Peyer's patch (tissue), 4 donors: ENCODE results near the gene SDHC. TPM values are rescaled to one million over a fixed set of nuclear protein-coding genes. Genes with fewer than 3 reads are reported as not detected.

Source experiments
- DNase-seq, 3 donors: peaks; one replicate each; pipeline ENCODE4 v3.0.0-alpha.2; 2017 to 2019
- H3K27ac ChIP-seq, 4 donors: fragments of 200-600 bp; sonication (generic); one replicate each; pipeline ENCODE4 v1.5.1; 2016 to 2019
- H3K27me3 ChIP-seq, 2 donors: fragments of 200-600 bp; sonication (generic); one replicate each; pipeline ENCODE4 v1.5.1; 2019
- H3K36me3 ChIP-seq, 3 donors: fragments of 200-600 bp; sonication (generic); one replicate each; pipeline ENCODE4 v1.5.1; 2016 to 2019
- H3K4me1 ChIP-seq, 4 donors: fragments of 200-600 bp; sonication (generic); one replicate each; pipeline ENCODE4 v1.5.1; 2016 to 2019
- H3K4me3 ChIP-seq, 4 donors: fragments of 200-600 bp; sonication (generic); 1 replicate in 3 of 4; 2 replicates in 1 of 4; pipeline ENCODE4 v1.5.1; 2016 to 2019; ENCODE audit warnings: mild to moderate bottlenecking in 1 of 4
- H3K9me3 ChIP-seq, 4 donors: fragments of 200-600 bp; sonication (generic); one replicate each; pipeline ENCODE4 v1.5.1; 2016 to 2019; ENCODE audit warnings: mild to moderate bottlenecking in 1 of 4
- POLR2A ChIP-seq, 2 donors: fragments of 450-650 bp; IDR thresholded peaks; one replicate each; pipeline ENCODE4 v1.5.1; 2017; ENCODE audit warnings: antibody characterized with exemption in 2 of 2, mild to moderate bottlenecking in 2 of 2, moderate library complexity in 2 of 2
- total RNA-seq, 4 donors: library from RNA; depleted of rRNA; stranded (reverse); fragments of >200 nt; gene quantifications; one replicate each; pipeline ENCODE4 v1.1.0, GENCODE V29; 2016
- TF ChIP-seq, protein P1 (sequence below), 6 experiments: fragments of 450-650 bp in 4 of 6; fragments of 200-600 bp in 2 of 6; sonication (generic) in 1 of 6; IDR thresholded peaks; one replicate each; pipeline ENCODE4 v1.5.1; 2017 to 2019; ENCODE audit warnings: antibody characterized with exemption in 6 of 6, mild to moderate bottlenecking in 3 of 6, moderate library complexity in 1 of 6

Gene SDHC
- total RNA-seq, 4 donors from 2014 or later, result 33.3 to 85.5 (median 60.6) TPM

DNA sequence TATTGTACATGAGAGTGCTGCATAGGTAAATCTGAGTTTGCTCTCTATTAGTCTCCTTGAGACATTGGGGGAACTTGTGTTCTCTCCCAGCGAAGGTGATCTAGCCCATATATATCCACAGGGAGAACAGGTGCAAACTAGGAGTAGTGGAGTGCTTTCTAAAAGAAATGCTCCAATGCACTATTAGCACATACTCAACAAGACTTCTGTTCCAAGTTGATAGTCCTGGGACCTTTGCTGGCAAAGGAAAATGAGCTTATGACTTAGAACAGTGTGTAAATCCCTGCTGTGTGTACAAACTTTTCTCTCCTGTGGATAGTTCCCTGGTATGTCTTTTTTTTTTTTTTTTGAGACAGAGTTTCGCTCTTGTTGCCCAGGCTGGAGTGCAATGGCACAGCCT is 28.0 kb downstream of the SDHC start:
- no peaks in the 10 kb centered on the region for H3K9me3 ChIP-seq
- TF ChIP-seq, protein P1, sequence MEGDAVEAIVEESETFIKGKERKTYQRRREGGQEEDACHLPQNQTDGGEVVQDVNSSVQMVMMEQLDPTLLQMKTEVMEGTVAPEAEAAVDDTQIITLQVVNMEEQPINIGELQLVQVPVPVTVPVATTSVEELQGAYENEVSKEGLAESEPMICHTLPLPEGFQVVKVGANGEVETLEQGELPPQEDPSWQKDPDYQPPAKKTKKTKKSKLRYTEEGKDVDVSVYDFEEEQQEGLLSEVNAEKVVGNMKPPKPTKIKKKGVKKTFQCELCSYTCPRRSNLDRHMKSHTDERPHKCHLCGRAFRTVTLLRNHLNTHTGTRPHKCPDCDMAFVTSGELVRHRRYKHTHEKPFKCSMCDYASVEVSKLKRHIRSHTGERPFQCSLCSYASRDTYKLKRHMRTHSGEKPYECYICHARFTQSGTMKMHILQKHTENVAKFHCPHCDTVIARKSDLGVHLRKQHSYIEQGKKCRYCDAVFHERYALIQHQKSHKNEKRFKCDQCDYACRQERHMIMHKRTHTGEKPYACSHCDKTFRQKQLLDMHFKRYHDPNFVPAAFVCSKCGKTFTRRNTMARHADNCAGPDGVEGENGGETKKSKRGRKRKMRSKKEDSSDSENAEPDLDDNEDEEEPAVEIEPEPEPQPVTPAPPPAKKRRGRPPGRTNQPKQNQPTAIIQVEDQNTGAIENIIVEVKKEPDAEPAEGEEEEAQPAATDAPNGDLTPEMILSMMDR (IDR thresholded peaks at IDR 0.05), result no peak
- no peak for TF ChIP-seq POLR2A (IDR thresholded peaks at IDR 0.05)
- no peak for DNase-seq
- H3K36me3 ChIP-seq, result peaks cover 0 to 65% (median 0%) of the 10 kb centered on the region in 3 donors
- H3K27ac ChIP-seq, result no peak overlapping the region
- no peaks in the 10 kb centered on the region for H3K27me3 ChIP-seq
- H3K4me1 ChIP-seq, result no peaks in the 10 kb centered on the region
- no peak overlapping the region for H3K4me3 ChIP-seq

DNA sequence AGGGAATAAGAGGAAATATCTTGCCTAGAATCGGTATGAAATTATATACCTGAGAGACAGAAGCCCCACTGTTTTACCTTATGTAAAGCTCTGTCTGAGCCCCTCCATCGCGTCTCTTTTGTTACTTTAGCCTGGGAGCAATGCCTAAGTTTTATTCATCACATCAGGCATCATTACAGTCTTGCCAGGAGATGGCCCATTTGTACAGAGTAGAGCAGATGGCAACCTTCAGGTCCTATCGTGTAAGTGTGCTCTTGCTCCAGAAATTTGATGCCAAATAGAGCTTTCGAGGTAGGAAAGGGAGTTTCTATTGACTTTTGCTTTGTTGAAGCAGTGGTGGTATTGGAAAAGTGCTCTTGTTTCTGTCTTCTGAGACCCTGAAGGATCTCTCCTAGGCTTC is 28.6 kb downstream of the SDHC start:
- Histone ChIP-seq H3K4me1 (no peaks in the 10 kb centered on the region), H3K27ac (no peak overlapping the region), H3K4me3 (no peak overlapping the region), H3K27me3 (no peaks in the 10 kb centered on the region), H3K9me3 (no peaks in the 10 kb centered on the region), H3K36me3 (peaks cover 0 to 65% (median 0%) of the 10 kb centered on the region in 3 donors)
- TF ChIP-seq, protein P1 (IDR thresholded peaks at IDR 0.05), result no peak
- TF ChIP-seq POLR2A (IDR thresholded peaks at IDR 0.05), result no peak
- no peak for DNase-seq

DNA sequence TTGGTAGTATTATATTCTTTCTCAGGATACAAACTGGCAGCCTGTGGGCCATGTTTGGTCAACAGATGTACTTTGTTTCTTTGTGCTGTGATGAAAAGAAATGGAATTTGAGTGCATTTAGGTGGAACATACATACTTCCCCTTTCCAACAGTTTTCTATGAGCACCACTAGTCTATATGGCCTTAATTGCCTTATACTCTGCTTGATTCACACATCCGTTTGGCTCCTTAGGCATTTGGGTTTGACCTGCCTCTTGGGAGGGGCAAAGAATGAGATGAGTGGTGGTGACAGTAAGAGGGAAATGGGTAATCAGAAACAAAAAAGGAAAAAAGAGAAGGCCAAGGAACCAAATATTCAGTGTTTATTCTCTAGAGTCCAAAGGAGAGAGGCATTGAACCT is 36.5 kb downstream of the SDHC start:
- no peaks in the 10 kb centered on the region for H3K27me3 ChIP-seq
- no peak overlapping the region for H3K4me3 ChIP-seq
- no peaks in the 10 kb centered on the region for H3K9me3 ChIP-seq
- no peaks in the 10 kb centered on the region for H3K4me1 ChIP-seq
- TF ChIP-seq, protein P1 (IDR thresholded peaks at IDR 0.05), result no peak
- TF ChIP-seq POLR2A (IDR thresholded peaks at IDR 0.05), result no peak
- no peak overlapping the region for H3K27ac ChIP-seq
- peaks cover 0 to 15% (median 0%) of the 10 kb centered on the region in 3 donors for H3K36me3 ChIP-seq
- no peak for DNase-seq

DNA sequence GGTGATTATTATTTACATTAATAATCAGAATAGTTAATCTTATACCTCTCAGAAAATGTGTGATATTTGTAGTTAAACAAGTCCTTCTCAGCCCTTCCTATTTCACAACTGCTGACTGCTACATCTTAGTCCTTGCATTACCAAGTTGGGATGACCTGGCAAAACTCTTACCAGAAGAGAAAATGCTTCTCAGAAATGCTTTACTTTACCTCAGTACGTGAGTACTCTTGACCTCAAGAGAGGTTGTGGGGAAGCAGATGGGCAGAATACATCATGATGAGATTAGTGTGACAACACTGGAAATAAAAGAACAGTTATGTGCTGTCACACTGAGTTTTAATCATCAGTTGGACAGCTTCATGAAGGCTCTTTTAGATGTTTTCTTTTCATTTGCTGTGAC is 37.3 kb downstream of the SDHC start:
- TF ChIP-seq POLR2A (IDR thresholded peaks at IDR 0.05), result no peak
- TF ChIP-seq, protein P1 (IDR thresholded peaks at IDR 0.05), result no peak
- Histone ChIP-seq H3K4me1 (no peaks in the 10 kb centered on the region), H3K27me3 (no peaks in the 10 kb centered on the region), H3K27ac (no peak overlapping the region), H3K36me3 (peaks cover 0 to 13% (median 0%) of the 10 kb centered on the region in 3 donors), H3K9me3 (no peaks in the 10 kb centered on the region), H3K4me3 (no peak overlapping the region)
- no peak for DNase-seq

DNA sequence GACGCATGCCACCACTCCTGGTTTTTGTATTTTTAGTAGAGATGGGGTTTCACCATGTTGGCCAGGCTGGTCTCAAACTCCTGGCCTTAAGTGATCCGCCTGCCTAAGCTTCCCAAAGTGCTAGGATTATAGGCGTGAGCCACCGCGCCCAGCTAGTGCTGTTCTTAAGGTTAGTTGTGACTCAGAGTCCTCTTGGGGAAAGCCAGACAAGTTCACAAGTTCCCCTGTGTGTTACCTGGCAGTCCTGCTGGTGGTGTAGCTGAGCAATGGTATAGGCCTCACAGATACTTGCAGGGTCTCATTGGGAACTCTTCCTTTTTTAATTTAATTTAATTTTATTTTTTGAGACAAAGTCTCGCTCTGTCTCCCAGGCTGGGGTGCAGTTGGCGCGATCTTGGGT is 42.9 kb downstream of the SDHC start:
- Histone ChIP-seq H3K27me3 (no peaks in the 10 kb centered on the region), H3K4me3 (no peak overlapping the region), H3K36me3 (peaks cover 0 to 14% (median 0%) of the 10 kb centered on the region in 3 donors), H3K27ac (no peak overlapping the region), H3K4me1 (no peaks in the 10 kb centered on the region), H3K9me3 (no peaks in the 10 kb centered on the region)
- DNase-seq, result no peak
- no peak for TF ChIP-seq POLR2A (IDR thresholded peaks at IDR 0.05)
- TF ChIP-seq, protein P1 (IDR thresholded peaks at IDR 0.05), result no peak

DNA sequence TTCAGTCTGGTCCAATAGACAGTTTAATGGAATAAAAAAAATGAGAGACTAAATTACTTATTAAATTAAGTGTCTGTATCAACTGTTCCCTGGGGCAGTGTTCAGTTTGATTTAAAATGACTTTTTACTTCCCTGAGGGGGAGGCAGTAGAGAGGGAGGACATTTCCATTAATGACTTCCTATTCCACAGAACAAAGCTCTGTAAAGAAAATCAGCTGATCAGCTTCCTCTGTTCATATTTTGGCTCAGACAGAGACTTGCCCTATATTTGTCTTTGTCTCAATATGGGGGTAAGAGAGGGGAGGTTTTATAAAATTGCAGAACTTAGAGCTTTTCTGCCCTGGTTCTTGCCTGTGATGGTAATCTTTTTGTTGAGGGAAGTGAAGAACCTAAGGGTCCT is 45.1 kb downstream of the SDHC start:
- TF ChIP-seq, protein P1 (IDR thresholded peaks at IDR 0.05), result no peak
- TF ChIP-seq POLR2A (IDR thresholded peaks at IDR 0.05), result no peak
- Histone ChIP-seq H3K36me3 (peaks cover 0 to 25% (median 0%) of the 10 kb centered on the region in 3 donors), H3K4me1 (no peaks in the 10 kb centered on the region), H3K9me3 (no peaks in the 10 kb centered on the region), H3K27ac (no peak overlapping the region), H3K4me3 (no peak overlapping the region), H3K27me3 (no peaks in the 10 kb centered on the region)
- no peak for DNase-seq
